Measurements from ENCODE around the gene CEMIP2. TPM values are rescaled to one million over a fixed set of nuclear protein-coding genes. Genes with fewer than 3 reads are reported as not detected.

The CEMIP2 gene
- total RNA-seq, 3 donors from 2014 or later (not counting 1 experiment from before 2014, with no cell fraction given), result 204 to 326 (median 230) TPM

GRCh38 chr9:71685988-71686387 lies 82.3 kb downstream of the CEMIP2 start:
- intact Hi-C loops (cut with micrococcal nuclease), result loop anchor here (1.0 kb wide), 1 partner anchor 82 kb away; no protein-coding TSS in a partner anchor
- Histone ChIP-seq H3K4me3 (ENCODE audit: low read length) (peak overlapping the region; percentile 8), H3K36me3 (ENCODE audit: control insufficient read depth, insufficient read depth, low read length) (peaks cover 11% of the 10 kb centered on the region), H3K4me1 (ENCODE audit: control insufficient read depth, insufficient read depth, low read length) (peaks cover 22% of the 10 kb centered on the region), H3K9me3 (ENCODE audit: control insufficient read depth, insufficient read depth, low read length) (no peaks in the 10 kb centered on the region), H3K27me3 (ENCODE audit: control insufficient read depth, insufficient read depth, low read length) (no peaks in the 10 kb centered on the region), H3K27ac (ENCODE audit: low read length) (peak overlapping the region; percentile 54)
- no peaks in the 10 kb centered on the region for H3K27me3 Mint-ChIP-seq (ENCODE audit: low read depth in 2 of 2)
- ATAC-seq (peak in 2 of 3 donors; percentile 32 to 33), DNase-seq (no peak)
- 57% methylated on average over 7 of the region's 7 CpGs for WGBS (ENCODE audit: insufficient coverage)
- H3K4me3 Mint-ChIP-seq, result peak overlapping the region; percentile 89
- H3K4me1 Mint-ChIP-seq, result peaks cover 45 to 46% of the 10 kb centered on the region in 2 donors
- H3K27ac Mint-ChIP-seq, result peak overlapping the region; percentile 83 to 94
- TF ChIP-seq, protein P1, sequence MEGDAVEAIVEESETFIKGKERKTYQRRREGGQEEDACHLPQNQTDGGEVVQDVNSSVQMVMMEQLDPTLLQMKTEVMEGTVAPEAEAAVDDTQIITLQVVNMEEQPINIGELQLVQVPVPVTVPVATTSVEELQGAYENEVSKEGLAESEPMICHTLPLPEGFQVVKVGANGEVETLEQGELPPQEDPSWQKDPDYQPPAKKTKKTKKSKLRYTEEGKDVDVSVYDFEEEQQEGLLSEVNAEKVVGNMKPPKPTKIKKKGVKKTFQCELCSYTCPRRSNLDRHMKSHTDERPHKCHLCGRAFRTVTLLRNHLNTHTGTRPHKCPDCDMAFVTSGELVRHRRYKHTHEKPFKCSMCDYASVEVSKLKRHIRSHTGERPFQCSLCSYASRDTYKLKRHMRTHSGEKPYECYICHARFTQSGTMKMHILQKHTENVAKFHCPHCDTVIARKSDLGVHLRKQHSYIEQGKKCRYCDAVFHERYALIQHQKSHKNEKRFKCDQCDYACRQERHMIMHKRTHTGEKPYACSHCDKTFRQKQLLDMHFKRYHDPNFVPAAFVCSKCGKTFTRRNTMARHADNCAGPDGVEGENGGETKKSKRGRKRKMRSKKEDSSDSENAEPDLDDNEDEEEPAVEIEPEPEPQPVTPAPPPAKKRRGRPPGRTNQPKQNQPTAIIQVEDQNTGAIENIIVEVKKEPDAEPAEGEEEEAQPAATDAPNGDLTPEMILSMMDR (IDR thresholded peaks at IDR 0.05), result no peak
- H3K36me3 Mint-ChIP-seq, result peaks cover 26% of the 10 kb centered on the region
- H3K9me3 Mint-ChIP-seq, result no peaks in the 10 kb centered on the region

DNA sequence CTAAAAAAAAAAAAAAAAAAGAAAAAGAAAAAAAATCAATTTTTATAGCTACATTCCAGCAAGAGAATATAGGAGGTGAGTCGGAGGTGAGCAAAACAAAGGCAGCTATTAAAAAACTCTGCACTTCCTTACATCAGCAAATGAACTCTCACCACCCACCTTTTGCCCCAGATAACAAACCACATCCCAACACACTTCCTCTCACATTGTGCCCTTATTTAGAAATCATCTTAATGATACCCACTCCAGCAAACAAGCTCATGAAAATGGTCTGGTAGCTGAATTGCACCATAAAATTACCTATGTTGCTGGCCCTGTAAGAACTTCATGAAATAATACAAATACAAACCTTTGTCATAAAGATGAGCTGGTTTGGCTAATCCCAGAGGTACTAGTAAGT lies 82.9 kb downstream of the CEMIP2 start:
- Mint-ChIP-seq H3K4me1 (peaks cover 45 to 48% of the 10 kb centered on the region in 2 donors), H3K27ac (peak overlapping the region; percentile 83 to 94)

GRCh38 chr9:71684566-71684965 lies 83.7 kb downstream of the CEMIP2 start:
- Mint-ChIP-seq H3K27ac (peak overlapping the region; percentile 83 to 94), H3K4me1 (peaks cover 53 to 54% of the 10 kb centered on the region in 2 donors), H3K27me3 (ENCODE audit: low read depth in 2 of 2) (no peaks in the 10 kb centered on the region), H3K4me3 (peak overlapping the region; percentile 89), H3K36me3 (peaks cover 14% of the 10 kb centered on the region), H3K9me3 (no peaks in the 10 kb centered on the region)
- intact Hi-C loops (cut with micrococcal nuclease), result no loop called here
- H3K4me3 ChIP-seq (ENCODE audit: low read length), result no peak overlapping the region
- 47% methylated on average over 1 of the region's 2 CpGs for WGBS (ENCODE audit: insufficient coverage)
- TF ChIP-seq, protein P1 (IDR thresholded peaks at IDR 0.05), result no peak
- H3K9me3 ChIP-seq (ENCODE audit: control insufficient read depth, insufficient read depth, low read length), result no peaks in the 10 kb centered on the region
- DNase-seq, result no peak
- H3K27ac ChIP-seq (ENCODE audit: low read length), result no peak overlapping the region
- no peak for ATAC-seq
- H3K4me1 ChIP-seq (ENCODE audit: control insufficient read depth, insufficient read depth, low read length), result peaks cover 22% of the 10 kb centered on the region
- no peaks in the 10 kb centered on the region for H3K27me3 ChIP-seq (ENCODE audit: control insufficient read depth, insufficient read depth, low read length)
- peaks cover 6% of the 10 kb centered on the region for H3K36me3 ChIP-seq (ENCODE audit: control insufficient read depth, insufficient read depth, low read length)

More for the DNA sequence above, 82.9 kb downstream of the CEMIP2 start:
- H3K9me3 ChIP-seq (ENCODE audit: control insufficient read depth, insufficient read depth, low read length), result no peaks in the 10 kb centered on the region
- H3K9me3 Mint-ChIP-seq, result no peaks in the 10 kb centered on the region
- ATAC-seq (peak; percentile 85 to 96 (median 86)), DNase-seq (peak in 1 of 2 donors; percentile 78)
- peaks cover 22% of the 10 kb centered on the region for H3K4me1 ChIP-seq (ENCODE audit: control insufficient read depth, insufficient read depth, low read length)
- H3K27ac ChIP-seq (ENCODE audit: low read length), result peak overlapping the region; percentile 54
- TF ChIP-seq, protein P1 (IDR thresholded peaks at IDR 0.05), result no peak
- H3K27me3 Mint-ChIP-seq (ENCODE audit: low read depth in 2 of 2), result no peaks in the 10 kb centered on the region
- 0% methylated on average over 1 of the region's 1 CpG for WGBS (ENCODE audit: insufficient coverage)
- no peaks in the 10 kb centered on the region for H3K27me3 ChIP-seq (ENCODE audit: control insufficient read depth, insufficient read depth, low read length)
- H3K4me3 ChIP-seq (ENCODE audit: low read length), result peak overlapping the region; percentile 11
- H3K36me3 ChIP-seq (ENCODE audit: control insufficient read depth, insufficient read depth, low read length), result peaks cover 11% of the 10 kb centered on the region
- H3K36me3 Mint-ChIP-seq, result peaks cover 22% of the 10 kb centered on the region
- intact Hi-C loops (cut with micrococcal nuclease), result loop anchor here (1.0 kb wide), 1 partner anchor 81 kb away; no protein-coding TSS in a partner anchor
- H3K4me3 Mint-ChIP-seq, result peak overlapping the region; percentile 89

Measured in natural killer cell (primary cell).